22Rv1 (cell line): ENCODE measurements around the gene LCMT1.

Experiments used
- H3K27ac ChIP-seq: fragments of 450-650 bp; 2 replicates; pipeline ENCODE4 v1.5.1; 2017
- CTCF ChIP-seq: fragments of 450-650 bp; IDR thresholded peaks from 2 replicates; pipeline ENCODE4 v1.5.1; 2017; ENCODE audit warnings: mild to moderate bottlenecking
- ZFX ChIP-seq: fragments of 450-650 bp; IDR thresholded peaks from 2 replicates; pipeline ENCODE4 v1.6.1; 2017; ENCODE audit warnings: antibody characterized with exemption, borderline replicate concordance

The LCMT1 gene

GRCh38 chr16:25148568-25149215, 37.1 kb downstream of the LCMT1 start:
- no peak overlapping the region for H3K27ac ChIP-seq
- TF ChIP-seq ZFX (no peak), CTCF (no peak)

GRCh38 chr16:25151996-25152395, 40.5 kb downstream of the LCMT1 start:
- H3K27ac ChIP-seq, result no peak overlapping the region
- TF ChIP-seq ZFX (no peak), CTCF (no peak)

GRCh38 chr16:25155553-25156460, 44.3 kb downstream of the LCMT1 start:
- TF ChIP-seq CTCF (no peak), ZFX (no peak)
- no peak overlapping the region for H3K27ac ChIP-seq

GRCh38 chr16:25157271-25157875, 45.8 kb downstream of the LCMT1 start:
- no peak overlapping the region for H3K27ac ChIP-seq
- TF ChIP-seq ZFX (no peak), CTCF (no peak)

- H3K27ac ChIP-seq, result no peak overlapping the region
- TF ChIP-seq ZFX, result no peak
- no peak for TF ChIP-seq CTCF
These were observed 46.9 kb downstream of the LCMT1 start for GRCh38 chr16:25158401-25158800.

GRCh38 chr16:25161753-25162367, 50.3 kb downstream of the LCMT1 start:
- TF ChIP-seq CTCF (no peak), ZFX (no peak)
- no peak overlapping the region for H3K27ac ChIP-seq

GRCh38 chr16:25163683-25164082, 52.1 kb downstream of the LCMT1 start:
- no peak overlapping the region for H3K27ac ChIP-seq
- no peak for TF ChIP-seq CTCF
- no peak for TF ChIP-seq ZFX
